MM.1S (cell line): ENCODE measurements around the gene LRRC8C.

Source experiments
- DNase-seq: peaks from one replicate; pipeline ENCODE4 v3.0.0-alpha.2; 2015
- H2AFZ ChIP-seq: fragments of 300-600 bp; sonication (generic); 2 replicates; pipeline ENCODE4 v1.6.0; 2016; ENCODE audit warnings: antibody characterized with exemption, low read length
- H3F3A ChIP-seq: fragments of 300-600 bp; sonication (generic); 2 replicates; pipeline ENCODE4 v1.6.1; 2016; ENCODE audit warnings: mild to moderate bottlenecking, antibody characterized with exemption, low read length, moderate library complexity, mixed read lengths; ENCODE audit not compliant: insufficient read depth
- H3K27ac ChIP-seq: fragments of 300-600 bp; sonication (generic); 2 replicates; pipeline ENCODE4 v1.5.1; 2016; ENCODE audit warnings: mild to moderate bottlenecking, low read length
- H3K27me3 ChIP-seq: fragments of 300-600 bp; sonication (generic); replicated peaks from 2 replicates; pipeline ENCODE4 v1.6.0; 2016; ENCODE audit warnings: low read length; ENCODE audit not compliant: insufficient read depth
- H3K36me3 ChIP-seq: fragments of 300-600 bp; sonication (generic); replicated peaks from 2 replicates; pipeline ENCODE4 v1.6.1; 2016; ENCODE audit warnings: mild to moderate bottlenecking, low read length, mixed read lengths; ENCODE audit not compliant: insufficient read depth
- H3K4me1 ChIP-seq: fragments of 300-600 bp; sonication (generic); 2 replicates; pipeline ENCODE4 v1.6.1; 2016; ENCODE audit warnings: low read length, mixed read lengths
- H3K4me2 ChIP-seq: fragments of 300-600 bp; sonication (generic); 2 replicates; pipeline ENCODE4 v1.6.0; 2016; ENCODE audit warnings: low read depth, low read length
- H3K4me3 ChIP-seq: fragments of 300-600 bp; sonication (generic); 2 replicates; pipeline ENCODE4 v1.5.1; 2016; ENCODE audit warnings: low read length, mixed read lengths
- H3K79me2 ChIP-seq: fragments of 300-600 bp; sonication (generic); 2 replicates; pipeline ENCODE4 v1.6.1; 2016; ENCODE audit warnings: mixed run types, low read length, mixed read lengths
- H3K9ac ChIP-seq: fragments of 300-600 bp; sonication (generic); 2 replicates; pipeline ENCODE4 v1.6.1; 2016; ENCODE audit warnings: low read length, mixed read lengths
- H3K9me2 ChIP-seq: fragments of 300-600 bp; sonication (generic); replicated peaks from 2 replicates; pipeline ENCODE4 v1.6.1; 2016; ENCODE audit warnings: mild to moderate bottlenecking, low read length, mixed read lengths; ENCODE audit not compliant: insufficient read depth
- H3K9me3 ChIP-seq: fragments of 300-600 bp; sonication (generic); replicated peaks from 2 replicates; pipeline ENCODE4 v1.6.1; 2016; ENCODE audit warnings: mild to moderate bottlenecking, low read length, mixed read lengths; ENCODE audit not compliant: insufficient read depth
- H4K20me1 ChIP-seq: fragments of 300-600 bp; sonication (generic); 2 replicates; pipeline ENCODE4 v1.6.1; 2016; ENCODE audit warnings: mild to moderate bottlenecking, low read length, moderate library complexity, mixed read lengths; ENCODE audit not compliant: insufficient read depth
- EZH2 ChIP-seq: fragments of 300-600 bp; sonication (generic); optimal IDR thresholded peaks from 2 replicates; pipeline ENCODE3; 2017; ENCODE audit warnings: low read depth, mild to moderate bottlenecking, antibody characterized with exemption, low read length, mixed read lengths
- EZH2phosphoT487 ChIP-seq: fragments of 300-600 bp; sonication (generic); IDR thresholded peaks from 2 replicates; pipeline ENCODE4 v1.6.1; 2018; ENCODE audit warnings: antibody characterized with exemption, low read length
- TF ChIP-seq, protein P1 (sequence below): fragments of 300-600 bp; sonication (generic); IDR thresholded peaks from 2 replicates; pipeline ENCODE4 v1.5.1; 2016; ENCODE audit warnings: antibody characterized with exemption, low read length, mixed read lengths

LRRC8C gene

DNA sequence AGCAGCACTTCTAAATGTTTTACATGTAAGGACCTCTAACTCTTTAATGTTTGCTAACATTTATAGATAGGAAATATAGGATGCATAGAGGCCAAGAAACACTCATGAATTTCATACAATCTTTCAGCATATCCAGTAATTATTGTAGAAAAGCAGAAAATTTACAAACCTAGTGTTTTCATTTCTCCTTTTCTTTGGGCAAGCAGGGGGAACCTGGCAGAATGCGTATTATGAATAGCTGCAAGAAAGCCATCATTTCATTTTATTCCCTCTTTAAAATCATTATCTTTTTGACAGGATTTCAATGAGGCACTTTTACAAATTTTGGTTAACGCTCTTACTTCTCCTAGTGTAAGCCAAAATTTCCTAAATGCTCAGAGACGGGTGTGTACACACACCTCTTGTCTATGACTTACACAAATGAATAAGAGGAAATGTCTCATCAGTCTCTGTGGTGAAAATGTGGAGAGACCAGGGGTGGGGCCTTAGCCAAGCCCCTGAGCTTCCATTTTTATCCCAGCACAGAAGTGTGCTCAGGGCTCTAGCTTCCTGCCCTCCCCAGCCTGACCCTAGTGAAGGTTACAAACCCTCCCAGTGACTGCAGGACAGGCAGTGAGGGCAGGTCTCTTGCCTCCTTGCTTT is 91.6 kb downstream of the LRRC8C start:
- Histone ChIP-seq H3K4me1 (peaks cover 39% of the 10 kb centered on the region), H4K20me1 (no peaks in the 10 kb centered on the region), H3K9ac (no peak overlapping the region), H3K27me3 (no peaks in the 10 kb centered on the region), H3K36me3 (no peaks in the 10 kb centered on the region), H3K9me2 (no peaks in the 10 kb centered on the region), H3K4me3 (no peak overlapping the region), H2AFZ (no peak overlapping the region), H3K4me2 (peak overlapping the region; percentile 5; the same call in 1 of the 2 replicates), H3K79me2 (0 out of 2 replicates have a peak, but pooled peaks cover 6% of the 10 kb centered on the region), H3K9me3 (no peaks in the 10 kb centered on the region), H3K27ac (peak overlapping the region; percentile 20; the same call in 1 of the 2 replicates), H3F3A (peaks cover 19% of the 10 kb centered on the region)
- DNase-seq = no peak
- TF ChIP-seq EZH2phosphoT487 (no peak), EZH2 (no peak)
- TF ChIP-seq, protein P1, sequence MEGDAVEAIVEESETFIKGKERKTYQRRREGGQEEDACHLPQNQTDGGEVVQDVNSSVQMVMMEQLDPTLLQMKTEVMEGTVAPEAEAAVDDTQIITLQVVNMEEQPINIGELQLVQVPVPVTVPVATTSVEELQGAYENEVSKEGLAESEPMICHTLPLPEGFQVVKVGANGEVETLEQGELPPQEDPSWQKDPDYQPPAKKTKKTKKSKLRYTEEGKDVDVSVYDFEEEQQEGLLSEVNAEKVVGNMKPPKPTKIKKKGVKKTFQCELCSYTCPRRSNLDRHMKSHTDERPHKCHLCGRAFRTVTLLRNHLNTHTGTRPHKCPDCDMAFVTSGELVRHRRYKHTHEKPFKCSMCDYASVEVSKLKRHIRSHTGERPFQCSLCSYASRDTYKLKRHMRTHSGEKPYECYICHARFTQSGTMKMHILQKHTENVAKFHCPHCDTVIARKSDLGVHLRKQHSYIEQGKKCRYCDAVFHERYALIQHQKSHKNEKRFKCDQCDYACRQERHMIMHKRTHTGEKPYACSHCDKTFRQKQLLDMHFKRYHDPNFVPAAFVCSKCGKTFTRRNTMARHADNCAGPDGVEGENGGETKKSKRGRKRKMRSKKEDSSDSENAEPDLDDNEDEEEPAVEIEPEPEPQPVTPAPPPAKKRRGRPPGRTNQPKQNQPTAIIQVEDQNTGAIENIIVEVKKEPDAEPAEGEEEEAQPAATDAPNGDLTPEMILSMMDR = no peak

DNA sequence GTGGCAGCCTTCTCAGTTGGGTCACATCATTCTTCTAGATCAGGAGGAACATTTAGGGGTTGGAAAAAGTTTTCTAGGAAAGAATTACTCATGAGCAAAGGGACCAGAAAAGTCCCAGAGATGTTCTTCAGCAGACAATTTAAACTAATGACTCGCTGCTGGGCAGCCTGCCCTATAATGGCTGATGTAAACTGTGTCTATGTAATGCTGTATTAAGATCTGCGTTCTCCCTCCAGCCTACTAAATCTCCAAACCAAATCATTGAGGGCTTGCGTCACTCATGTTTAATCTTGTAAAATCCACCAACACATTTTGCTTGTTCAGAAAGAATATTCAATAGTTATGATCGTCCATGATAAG is 92.1 kb downstream of the LRRC8C start:
- peak overlapping the region; percentile 5; the same call in 1 of the 2 replicates for H3K4me2 ChIP-seq
- peaks cover 35% of the 10 kb centered on the region for H3K4me1 ChIP-seq
- no peak overlapping the region for H3K4me3 ChIP-seq
- H4K20me1 ChIP-seq = no peaks in the 10 kb centered on the region
- H3K9me2 ChIP-seq = no peaks in the 10 kb centered on the region
- no peak overlapping the region for H2AFZ ChIP-seq
- H3F3A ChIP-seq = peaks cover 14% of the 10 kb centered on the region
- peak overlapping the region; percentile 20; the same call in 1 of the 2 replicates for H3K27ac ChIP-seq
- no peak for DNase-seq
- no peaks in the 10 kb centered on the region for H3K36me3 ChIP-seq
- H3K79me2 ChIP-seq = 0 out of 2 replicates have a peak, but pooled peaks cover 6% of the 10 kb centered on the region
- TF ChIP-seq, protein P1 = no peak
- TF ChIP-seq EZH2phosphoT487 (no peak), EZH2 (no peak)
- H3K27me3 ChIP-seq = no peaks in the 10 kb centered on the region
- no peaks in the 10 kb centered on the region for H3K9me3 ChIP-seq
- no peak overlapping the region for H3K9ac ChIP-seq

DNA sequence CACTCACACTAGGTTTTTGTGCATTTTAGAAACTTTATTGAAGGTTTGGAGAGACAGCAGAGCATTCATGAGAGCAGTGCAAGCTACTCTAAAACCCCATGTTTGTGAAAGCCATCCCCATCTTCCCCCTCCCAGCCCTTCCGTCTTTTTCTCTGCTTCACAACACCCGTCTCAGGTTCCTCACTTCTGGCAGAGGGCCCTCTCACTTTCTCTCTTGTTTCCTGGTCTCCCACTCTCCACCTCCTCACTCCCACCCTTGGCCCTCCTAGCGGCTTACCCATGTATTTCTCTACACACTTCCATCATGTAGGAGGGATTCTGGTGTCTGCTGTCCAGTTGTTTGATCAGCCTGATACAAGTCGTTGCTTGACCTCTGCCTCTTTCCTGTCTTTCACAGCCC is 92.7 kb downstream of the LRRC8C start:
- H3K9ac ChIP-seq = no peak overlapping the region
- no peaks in the 10 kb centered on the region for H4K20me1 ChIP-seq
- peaks cover 29% of the 10 kb centered on the region for H3K4me1 ChIP-seq
- no peak overlapping the region for H3K4me3 ChIP-seq
- no peak overlapping the region for H3K27ac ChIP-seq
- H3K9me3 ChIP-seq = no peaks in the 10 kb centered on the region
- no peak for TF ChIP-seq EZH2phosphoT487
- TF ChIP-seq EZH2 = no peak
- TF ChIP-seq, protein P1 = no peak
- H3K4me2 ChIP-seq = no peak overlapping the region
- no peaks in the 10 kb centered on the region for H3K36me3 ChIP-seq
- H2AFZ ChIP-seq = no peak overlapping the region
- H3K27me3 ChIP-seq = no peaks in the 10 kb centered on the region
- no peaks in the 10 kb centered on the region for H3K9me2 ChIP-seq
- H3K79me2 ChIP-seq = 0 out of 2 replicates have a peak, but pooled peaks cover 5% of the 10 kb centered on the region
- DNase-seq = no peak
- H3F3A ChIP-seq = peaks cover 8% of the 10 kb centered on the region; the same call in 1 of the 2 replicates
